ENCODE measurements around the gene CD27.

DNA sequence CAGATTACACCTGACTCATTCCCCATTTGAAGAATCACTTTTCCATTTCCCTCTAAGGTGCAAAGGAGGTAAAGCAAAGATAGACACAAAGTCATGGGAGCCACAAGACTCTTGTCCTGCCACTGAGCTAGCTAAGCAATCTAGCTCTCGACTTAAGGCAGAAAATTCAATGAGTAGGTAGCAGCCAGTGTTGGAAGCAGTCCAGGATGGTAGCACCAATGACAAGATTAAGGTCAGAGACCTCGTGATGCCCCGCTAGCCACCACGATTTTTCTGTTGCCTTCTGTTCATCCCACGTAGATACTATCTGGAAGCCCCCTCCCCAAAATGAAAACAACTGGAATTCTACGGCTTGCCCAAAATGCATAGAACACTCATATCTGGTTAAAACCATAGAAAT lies 24.3 kb downstream of the CD27 start:
- TF ChIP-seq POLR2A (IDR thresholded peaks at IDR 0.05; ENCODE audit: low read depth, low read length) = no peak
- TF ChIP-seq TAF1 (IDR thresholded peaks at IDR 0.05; ENCODE audit: low read depth, low read length) = no peak
- TF ChIP-seq POLR2AphosphoS5 (IDR thresholded peaks at IDR 0.05; ENCODE audit: low read depth, low read length) = no peak
- TF ChIP-seq POU2F2 (IDR thresholded peaks at IDR 0.05; ENCODE audit: low read depth, low read length) = no peak
- no peak for TF ChIP-seq SPI1 (IDR thresholded peaks at IDR 0.05; ENCODE audit: low read depth, low read length)

All from GM12891 (cell line).